Spleen (tissue), 11 donors: ENCODE measurements around the gene MAPK1. TPM values are rescaled to one million over a fixed set of nuclear protein-coding genes. Genes with fewer than 3 reads are reported as not detected.
"Not testable (repeated sequence)": the region's sequence is repeated elsewhere in the genome, so short reads cannot be mapped to it uniquely, and the experiment has no call there.

Experiments
- DNase-seq: peaks from one replicate; pipeline ENCODE4 v3.0.0-alpha.2; 2020
- H3K27ac ChIP-seq, 8 donors: fragments of 200-600 bp; sonication (generic) in 7 of 8; 1 replicate in 4 of 8; 2 replicates in 4 of 8; pipeline versions ENCODE4 v1.5.0 to v1.8.0; 2016 to 2021; ENCODE audit warnings: inconsistent platforms in 4 of 8, mild to moderate bottlenecking in 4 of 8, moderate library complexity in 1 of 8
- H3K27me3 ChIP-seq, 7 donors: fragments of 200-600 bp; sonication (generic) in 6 of 7; replicated peaks in 1 of 7; 1 replicate in 4 of 7; 2 replicates in 3 of 7; pipeline versions ENCODE4 v1.5.0 to v1.8.0; 2016 to 2021; ENCODE audit warnings: inconsistent platforms in 3 of 7, mild to moderate bottlenecking in 1 of 7
- H3K36me3 ChIP-seq, 6 donors: fragments of 200-600 bp; sonication (generic) in 5 of 6; 1 replicate in 4 of 6; 2 replicates in 2 of 6; pipeline versions ENCODE4 v1.5.0 to v1.8.0; 2016 to 2021; ENCODE audit warnings: inconsistent platforms in 2 of 6
- H3K4me1 ChIP-seq, 6 donors: fragments of 200-600 bp; sonication (generic) in 5 of 6; 1 replicate in 3 of 6; 2 replicates in 3 of 6; pipeline versions ENCODE4 v1.5.0 to v1.8.0; 2016 to 2021; ENCODE audit warnings: inconsistent platforms in 3 of 6
- H3K4me3 ChIP-seq, 8 donors: fragments of 200-600 bp; sonication (generic) in 7 of 8; 1 replicate in 4 of 8; 2 replicates in 4 of 8; pipeline versions ENCODE4 v1.5.0 to v1.8.0; 2016 to 2021; ENCODE audit warnings: inconsistent platforms in 4 of 8, mild to moderate bottlenecking in 4 of 8, moderate library complexity in 2 of 8
- H3K9me3 ChIP-seq, 8 donors: fragments of 200-600 bp; sonication (generic) in 7 of 8; 1 replicate in 4 of 8; 2 replicates in 4 of 8; pipeline versions ENCODE4 v1.5.0 to v1.8.0; 2016 to 2021; ENCODE audit warnings: inconsistent platforms in 4 of 8
- CTCF ChIP-seq, 11 experiments: fragments of 200-600 bp in 7 of 11; fragments of 450-650 bp in 4 of 11; sonication (generic) in 4 of 11; IDR thresholded peaks in 8 of 11; conservative IDR thresholded peaks in 3 of 11; 1 replicate in 7 of 11; 2 replicates in 4 of 11; pipeline versions ENCODE4 v1.4.0 to v1.8.0; 2016 to 2021; ENCODE audit warnings: antibody characterized with exemption in 11 of 11, inconsistent platforms in 4 of 11, mild to moderate bottlenecking in 1 of 11
- POLR2A ChIP-seq, 3 donors: fragments of 450-650 bp; IDR thresholded peaks; one replicate each; pipeline ENCODE4 v1.5.1; 2017; ENCODE audit warnings: antibody characterized with exemption in 3 of 3, mild to moderate bottlenecking in 1 of 3
- POLR2AphosphoS5 ChIP-seq, 3 donors: sonication (generic); formaldehyde crosslinking; IDR thresholded peaks; one replicate each; pipeline ENCODE4 v1.5.1; 2017; ENCODE audit warnings: antibody characterized with exemption in 3 of 3
- WGBS, 5 donors: extraction: QIAGEN DNeasy Blood & Tissue Kit in 3 of 5; methylation state at CpG; one replicate each; pipeline versions ENCODE4 v1.1.5 to v1.1.7; 2013 to 2018; 5-methylcytosine and 5-hydroxymethylcytosine counted together
- intact Hi-C: fragments of 100-400 bp; cut with DNase I; formaldehyde crosslinking; loops from one replicate; pipeline ENCODE4 v1.15.0; 2023; ENCODE audit warnings: low total_unique reads
- polyA plus RNA-seq, 3 donors: library from polyadenylated mRNA; stranded (reverse); fragments of 200-250 nt; gene quantifications; one replicate each; pipeline ENCODE4 v1.2.1, GENCODE V29; 2013
- total RNA-seq, 7 donors: library from RNA; depleted of rRNA in 3 of 7; stranded (reverse); fragments of >200 nt in 3 of 7; fragmentation: NEBNext Ultra II Directional in 4 of 7; extraction: Animal tissue kit (Norgen Biotek cat#: 25700) in 4 of 7; gene quantifications; one replicate each; pipeline versions ENCODE4 v1.1.0 to v1.2.1, GENCODE V29; 2016 to 2021
- donor health status: healthy with polysubstance abuse.
- donor health status: DM: no; HTN: no; CAD: no; lungs with moderate emphysema.
- donor health status: DM: no; HTN: no; CAD: no.
- donor health status: Bipolar disorder and iron deficiency.
- donor health status: healthy.
- donor health status: DM: no; HTN: no; CAD: no.
- donor health status: DM: yes; HTN: yes; CAD: no.

The MAPK1 gene
- total and polyA plus RNA-seq, 10 donors = 11.6 to 165 (median 106) TPM

- Histone ChIP-seq H3K4me3 (no peak overlapping the region), H3K4me1 (peaks cover 18 to 95% (median 57%) of the 10 kb centered on the region in 6 donors), H3K9me3 (no peaks in the 10 kb centered on the region), H3K27ac (no peak overlapping the region), H3K27me3 (no peaks in the 10 kb centered on the region), H3K36me3 (no peaks in the 10 kb centered on the region)
- no peak for DNase-seq
- intact Hi-C loops = no loop called here
- 88 to 94% (median 91%) methylated on average over 1 of the region's 1 CpG for WGBS, 5 donors
- TF ChIP-seq CTCF (IDR thresholded peaks at IDR 0.05 in 8 of 11, conservative IDR thresholded peaks at IDR 0.05 in 3 of 11) (no peak), POLR2AphosphoS5 (IDR thresholded peaks at IDR 0.05) (no peak), POLR2A (IDR thresholded peaks at IDR 0.05) (no peak)
These were observed 27.7 kb downstream of the MAPK1 start for GRCh38 chr22:21839765-21840140.

GRCh38 chr22:21839104-21839764, 28.2 kb downstream of the MAPK1 start:
- Histone ChIP-seq H3K27ac (peak overlapping the region in 2 of 8 donors; percentile 28), H3K4me1 (peaks cover 19 to 95% (median 56%) of the 10 kb centered on the region in 6 donors)
- WGBS, 5 donors = 83 to 90% (median 87%) methylated on average over 10 of the region's 10 CpGs
- H3K36me3 ChIP-seq, H3K9me3 ChIP-seq, H3K4me3 ChIP-seq, intact Hi-C loops, H3K27me3 ChIP-seq, DNase-seq: not testable (repeated sequence)

GRCh38 chr22:21837248-21837979, 30.0 kb downstream of the MAPK1 start:
- WGBS, 5 donors = 53 to 87% (median 77%) methylated on average over 4 of the region's 4 CpGs
- Histone ChIP-seq H3K27ac (peak overlapping the region in 6 of 8 donors; percentile 47 to 64 (median 59)), H3K9me3 (no peaks in the 10 kb centered on the region), H3K4me3 (no peak overlapping the region), H3K4me1 (peaks cover 19 to 95% (median 62%) of the 10 kb centered on the region in 6 donors), H3K27me3 (no peaks in the 10 kb centered on the region), H3K36me3 (peaks cover 0 to 3% (median 0%) of the 10 kb centered on the region in 6 donors)
- DNase-seq = no peak
- TF ChIP-seq POLR2A (IDR thresholded peaks at IDR 0.05) (no peak), POLR2AphosphoS5 (IDR thresholded peaks at IDR 0.05) (no peak), CTCF (IDR thresholded peaks at IDR 0.05 in 8 of 11, conservative IDR thresholded peaks at IDR 0.05 in 3 of 11) (no peak)
- intact Hi-C loops = no loop called here

GRCh38 chr22:21836486-21836885, 31.0 kb downstream of the MAPK1 start:
- WGBS, 5 donors = 93 to 98% (median 96%) methylated on average over 15 of the region's 15 CpGs
- peak overlapping the region in 3 of 8 donors; percentile 56 to 64 (median 60) for H3K27ac ChIP-seq
- TF ChIP-seq POLR2AphosphoS5 (IDR thresholded peaks at IDR 0.05) = peak in 1 of 3 donors; percentile 37
- H3K27me3 ChIP-seq, intact Hi-C loops, H3K4me3 ChIP-seq, DNase-seq, H3K36me3 ChIP-seq, H3K9me3 ChIP-seq: not testable (repeated sequence)
- peaks cover 19 to 95% (median 70%) of the 10 kb centered on the region in 6 donors for H3K4me1 ChIP-seq

GRCh38 chr22:21835378-21835777, 32.1 kb downstream of the MAPK1 start:
- intact Hi-C loops = no loop called here
- TF ChIP-seq POLR2A (IDR thresholded peaks at IDR 0.05) = no peak
- no peak for TF ChIP-seq CTCF (IDR thresholded peaks at IDR 0.05 in 8 of 11, conservative IDR thresholded peaks at IDR 0.05 in 3 of 11)
- no peak for DNase-seq
- H3K4me3 ChIP-seq = no peak overlapping the region
- peaks cover 19 to 97% (median 76%) of the 10 kb centered on the region in 6 donors for H3K4me1 ChIP-seq
- H3K27ac ChIP-seq = peak overlapping the region in 5 of 8 donors; percentile 8 to 55 (median 43)
- H3K27me3 ChIP-seq = no peaks in the 10 kb centered on the region
- no peaks in the 10 kb centered on the region for H3K9me3 ChIP-seq
- 67 to 82% (median 77%) methylated on average over 2 of the region's 2 CpGs for WGBS, 5 donors
- H3K36me3 ChIP-seq = peaks cover 0 to 7% (median 0%) of the 10 kb centered on the region in 6 donors
